Heart right ventricle (tissue), 16 donors: ENCODE results near the gene PANX2. TPM values are rescaled to one million over a fixed set of nuclear protein-coding genes. Genes with fewer than 3 reads are reported as not detected.
A peak's percentile ranks its signal among the peaks of the same experiment; 100 is the strongest.

Source experiments
- ATAC-seq, 8 donors: fragments of 200-7000 bp; cut with Tn5 transposase; one replicate each; pipeline ENCODE4 v1.9.1; 2020; ENCODE audit warnings: mild to moderate bottlenecking in 8 of 8, moderate library complexity in 8 of 8, moderate number of reproducible peaks in 1 of 8
- DNase-seq, 2 donors: peaks; one replicate each; pipeline ENCODE4 v3.0.0-alpha.2; 2020
- H3K27ac ChIP-seq, 10 donors: fragments of 200-600 bp; sonication (generic) in 2 of 10; one replicate each; pipeline versions ENCODE4 v1.5.0 to v1.8.0; 2020 to 2022; ENCODE audit warnings: mild to moderate bottlenecking in 3 of 10
- H3K27me3 ChIP-seq, 7 donors: fragments of 200-600 bp; one replicate each; pipeline ENCODE4 v1.8.0; 2021 to 2022; ENCODE audit warnings: mild to moderate bottlenecking in 2 of 7
- H3K36me3 ChIP-seq, 9 donors: fragments of 200-600 bp; sonication (generic) in 1 of 9; one replicate each; pipeline versions ENCODE4 v1.5.0 to v1.8.0; 2020 to 2022; ENCODE audit warnings: mild to moderate bottlenecking in 2 of 9
- H3K4me1 ChIP-seq, 9 donors: fragments of 200-600 bp; sonication (generic) in 1 of 9; one replicate each; pipeline versions ENCODE4 v1.5.0 to v1.8.0; 2020 to 2022; ENCODE audit warnings: mild to moderate bottlenecking in 4 of 9
- H3K4me3 ChIP-seq, 10 donors: fragments of 200-600 bp; sonication (generic) in 2 of 10; one replicate each; pipeline versions ENCODE4 v1.5.0 to v1.8.0; 2020 to 2022; ENCODE audit warnings: mild to moderate bottlenecking in 7 of 10, moderate library complexity in 2 of 10
- H3K9me3 ChIP-seq, 11 donors: fragments of 200-600 bp in 10 of 11; sonication (generic) in 2 of 11; one replicate each; pipeline versions ENCODE4 v1.5.0 to v1.8.0; 2013 to 2022; ENCODE audit warnings: mild to moderate bottlenecking in 2 of 11, control low read depth in 1 of 11, moderate library complexity in 1 of 11
- WGBS, 2 donors: extraction: QIAGEN DNeasy Blood & Tissue Kit; methylation state at CpG; one replicate each; pipeline ENCODE4 v1.1.7; 2013; ENCODE audit warnings: inconsistent platforms in 1 of 2; 5-methylcytosine and 5-hydroxymethylcytosine counted together
- intact Hi-C, 10 donors: fragments of 100-400 bp; cut with DNase I; formaldehyde crosslinking; loops; one replicate each; pipeline versions ENCODE4 v1.11.1 to v1.14.2; 2022
- polyA plus RNA-seq, 2 donors: library from polyadenylated mRNA; stranded (reverse); fragments of 200-250 nt; gene quantifications; one replicate each; pipeline ENCODE4 v1.2.3, GENCODE V29; 2013
- total RNA-seq, 10 donors: library from RNA; stranded (reverse); fragmentation: NEBNext Ultra II Directional in 3 of 10; extraction: Animal tissue kit (Norgen Biotek cat#: 25700) in 3 of 10; gene quantifications; one replicate each; pipeline versions ENCODE4 v1.2.1 to v1.2.4, GENCODE V29; 2021 to 2023
- TF ChIP-seq, protein P1 (sequence below), 9 donors: fragments of 200-600 bp; sonication (generic) in 2 of 9; IDR thresholded peaks; one replicate each; pipeline versions ENCODE4 v1.5.0 to v1.8.0; 2021 to 2022; ENCODE audit warnings: antibody characterized with exemption in 9 of 9, mild to moderate bottlenecking in 5 of 9, moderate library complexity in 1 of 9
- donor health status: Arrhythmogenic right ventricular cardiomyopathy.
- donor health status: ischemic (EF 13 %, LVEDD 7.1; RV severe dilation, severe dysfunction).
- donor health status: healthy with polysubstance abuse.
- donor health status: DM: no; HTN: yes; CAD: no.
- donor health status: DM: no; HTN: no; CAD: no.
- donor health status: ischemic (EF 25% LVEDD 6.9; RV normal size, moderate dysfunction).
- donor health status: ischemic (EF 25% LVEDD 5.7; RV mildly dilated, moderate dysfunction).
- donor health status: healthy.
- donor health status: DM: yes; HTN: yes; CAD: no.
- donor health status: Ischemic cardiomyopathy.
- donor health status: ischemic (EF 35%, LVEDD 5.7; RV mildly dilated, moderate dysfunction).
- donor health status: nonischemic (EF 11% LVEDD 7.7; RV severe dilation, severe dysfunction).
- donor health status: DM: yes; HTN: yes; CAD: no.
- donor health status: PGD.
- donor health status: ischemic (EF 29% LVEDD 5.4; RV normal size, mild dysfunction).
- donor health status: nonischemic (EF 23%, LVEDD 6.1; RV moderate dilation, normal function).

The PANX2 gene
- total and polyA plus RNA-seq, 12 donors, result 0.07 to 0.61 (median 0.21) TPM; not detected in 3

DNA sequence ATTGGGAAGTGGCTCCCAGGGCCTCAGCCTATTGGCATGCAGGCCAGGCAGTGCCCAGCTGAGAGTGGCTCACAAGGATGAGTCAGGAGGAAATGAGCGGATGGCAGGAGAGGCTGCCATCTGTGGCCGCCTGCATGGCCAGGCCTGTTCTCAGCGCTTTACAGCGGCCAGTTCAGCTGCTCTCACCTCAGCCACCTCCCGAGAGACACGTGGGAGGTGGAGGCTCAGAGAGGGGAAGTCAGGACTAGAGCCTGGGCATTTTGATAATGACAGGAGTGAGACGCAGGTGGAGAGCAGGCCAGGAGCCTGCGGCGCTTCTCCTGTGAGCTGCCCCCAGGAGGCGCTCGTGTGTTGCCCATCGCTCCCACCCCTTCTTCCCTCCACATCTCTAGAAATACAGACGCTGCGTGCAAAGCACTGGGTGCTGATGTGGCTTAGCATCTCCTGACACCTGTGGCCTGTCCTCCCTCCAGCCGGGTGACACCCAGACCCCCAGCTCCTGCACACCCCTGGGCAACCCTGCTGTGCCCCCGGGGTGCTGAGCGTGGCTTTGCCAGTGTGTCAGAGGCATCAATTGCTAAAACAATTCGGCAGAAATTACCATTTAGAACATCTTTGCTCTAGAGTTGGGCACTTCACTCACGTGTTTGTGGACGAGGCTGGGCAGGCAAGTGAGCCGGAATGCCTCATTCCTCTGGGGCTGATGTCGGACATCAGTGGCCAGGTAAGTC, 21.4 kb upstream of the PANX2 start:
- ATAC-seq (peak; percentile 54 to 81 (median 73)), DNase-seq (peak in 1 of 2 donors; percentile 60)
- TF ChIP-seq, protein P1, sequence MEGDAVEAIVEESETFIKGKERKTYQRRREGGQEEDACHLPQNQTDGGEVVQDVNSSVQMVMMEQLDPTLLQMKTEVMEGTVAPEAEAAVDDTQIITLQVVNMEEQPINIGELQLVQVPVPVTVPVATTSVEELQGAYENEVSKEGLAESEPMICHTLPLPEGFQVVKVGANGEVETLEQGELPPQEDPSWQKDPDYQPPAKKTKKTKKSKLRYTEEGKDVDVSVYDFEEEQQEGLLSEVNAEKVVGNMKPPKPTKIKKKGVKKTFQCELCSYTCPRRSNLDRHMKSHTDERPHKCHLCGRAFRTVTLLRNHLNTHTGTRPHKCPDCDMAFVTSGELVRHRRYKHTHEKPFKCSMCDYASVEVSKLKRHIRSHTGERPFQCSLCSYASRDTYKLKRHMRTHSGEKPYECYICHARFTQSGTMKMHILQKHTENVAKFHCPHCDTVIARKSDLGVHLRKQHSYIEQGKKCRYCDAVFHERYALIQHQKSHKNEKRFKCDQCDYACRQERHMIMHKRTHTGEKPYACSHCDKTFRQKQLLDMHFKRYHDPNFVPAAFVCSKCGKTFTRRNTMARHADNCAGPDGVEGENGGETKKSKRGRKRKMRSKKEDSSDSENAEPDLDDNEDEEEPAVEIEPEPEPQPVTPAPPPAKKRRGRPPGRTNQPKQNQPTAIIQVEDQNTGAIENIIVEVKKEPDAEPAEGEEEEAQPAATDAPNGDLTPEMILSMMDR (IDR thresholded peaks at IDR 0.05), result peak; percentile 38 to 90 (median 71)
- no peaks in the 10 kb centered on the region for H3K9me3 ChIP-seq
- H3K4me3 ChIP-seq, result no peak overlapping the region
- intact Hi-C loops, result loop anchor here in 4 of 10 donors (2.0 to 5.0 kb wide), 3 partner anchors 58 to 63 kb away; no protein-coding TSS in a partner anchor
- 36 to 43% methylated on average over 22 of the region's 22 CpGs for WGBS, 2 donors
- H3K36me3 ChIP-seq, result no peaks in the 10 kb centered on the region
- no peak overlapping the region for H3K27ac ChIP-seq
- peaks cover 0 to 20% (median 0%) of the 10 kb centered on the region in 9 donors for H3K4me1 ChIP-seq
- peaks cover 0 to 22% (median 13%) of the 10 kb centered on the region in 7 donors for H3K27me3 ChIP-seq

DNA sequence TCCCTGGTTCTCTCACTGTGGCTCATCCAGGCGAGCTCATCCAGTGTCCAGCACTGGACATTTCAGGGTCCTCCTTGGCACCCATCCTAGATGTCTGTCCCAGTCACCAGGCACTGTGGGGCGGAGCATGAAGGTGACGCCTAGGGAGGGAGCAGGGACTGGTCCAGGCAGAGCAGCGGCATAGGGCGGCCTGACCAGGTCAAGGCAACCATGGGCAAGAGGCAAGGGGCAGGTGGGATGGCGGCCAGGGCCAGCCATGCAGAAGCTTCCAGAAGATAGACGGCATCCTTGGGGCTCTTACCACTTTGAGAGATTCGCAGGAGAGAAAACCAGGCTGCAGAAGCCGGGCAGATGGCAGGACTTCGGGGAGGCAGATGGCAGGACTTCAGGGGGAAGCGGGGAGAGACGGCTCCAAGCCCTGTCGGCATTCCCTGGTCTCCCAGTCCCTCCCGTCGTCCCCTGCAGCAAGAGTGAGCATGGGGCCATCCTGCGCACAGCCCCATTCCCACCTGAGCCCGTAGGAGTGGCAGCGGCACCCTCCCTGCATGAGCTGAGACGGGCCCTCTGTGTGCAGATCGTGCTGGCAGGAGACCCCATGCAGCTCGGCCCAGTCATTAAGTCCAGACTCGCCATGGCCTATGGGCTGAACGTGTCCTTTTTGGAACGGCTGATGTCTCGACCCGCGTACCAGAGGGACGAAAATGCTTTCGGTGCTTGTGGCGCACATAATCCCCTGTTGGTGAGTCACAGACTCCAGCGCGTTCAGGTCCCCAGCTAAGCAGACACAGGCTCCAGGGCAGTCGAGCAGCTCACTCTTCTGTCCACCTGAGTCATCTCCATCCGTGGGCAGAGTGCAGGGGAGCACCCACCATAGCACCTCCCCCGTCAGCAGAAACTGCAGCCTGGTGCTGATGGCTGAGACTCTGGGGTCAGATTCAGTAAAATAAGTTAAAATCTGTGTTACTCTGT, 20.1 kb upstream of the PANX2 start:
- TF ChIP-seq, protein P1 (IDR thresholded peaks at IDR 0.05), result no peak
- intact Hi-C loops, result loop anchor here in 2 of 10 donors (2.0 to 5.0 kb wide), 2 partner anchors 57 to 58 kb away; no protein-coding TSS in a partner anchor
- Histone ChIP-seq H3K4me1 (peaks cover 0 to 20% (median 0%) of the 10 kb centered on the region in 9 donors), H3K27ac (no peak overlapping the region), H3K27me3 (peaks cover 0 to 15% (median 10%) of the 10 kb centered on the region in 7 donors), H3K4me3 (no peak overlapping the region), H3K36me3 (no peaks in the 10 kb centered on the region), H3K9me3 (no peaks in the 10 kb centered on the region)
- no peak for ATAC-seq
- DNase-seq, result no peak
- WGBS, 2 donors, result 89 to 91% methylated on average over 35 of the region's 35 CpGs

DNA sequence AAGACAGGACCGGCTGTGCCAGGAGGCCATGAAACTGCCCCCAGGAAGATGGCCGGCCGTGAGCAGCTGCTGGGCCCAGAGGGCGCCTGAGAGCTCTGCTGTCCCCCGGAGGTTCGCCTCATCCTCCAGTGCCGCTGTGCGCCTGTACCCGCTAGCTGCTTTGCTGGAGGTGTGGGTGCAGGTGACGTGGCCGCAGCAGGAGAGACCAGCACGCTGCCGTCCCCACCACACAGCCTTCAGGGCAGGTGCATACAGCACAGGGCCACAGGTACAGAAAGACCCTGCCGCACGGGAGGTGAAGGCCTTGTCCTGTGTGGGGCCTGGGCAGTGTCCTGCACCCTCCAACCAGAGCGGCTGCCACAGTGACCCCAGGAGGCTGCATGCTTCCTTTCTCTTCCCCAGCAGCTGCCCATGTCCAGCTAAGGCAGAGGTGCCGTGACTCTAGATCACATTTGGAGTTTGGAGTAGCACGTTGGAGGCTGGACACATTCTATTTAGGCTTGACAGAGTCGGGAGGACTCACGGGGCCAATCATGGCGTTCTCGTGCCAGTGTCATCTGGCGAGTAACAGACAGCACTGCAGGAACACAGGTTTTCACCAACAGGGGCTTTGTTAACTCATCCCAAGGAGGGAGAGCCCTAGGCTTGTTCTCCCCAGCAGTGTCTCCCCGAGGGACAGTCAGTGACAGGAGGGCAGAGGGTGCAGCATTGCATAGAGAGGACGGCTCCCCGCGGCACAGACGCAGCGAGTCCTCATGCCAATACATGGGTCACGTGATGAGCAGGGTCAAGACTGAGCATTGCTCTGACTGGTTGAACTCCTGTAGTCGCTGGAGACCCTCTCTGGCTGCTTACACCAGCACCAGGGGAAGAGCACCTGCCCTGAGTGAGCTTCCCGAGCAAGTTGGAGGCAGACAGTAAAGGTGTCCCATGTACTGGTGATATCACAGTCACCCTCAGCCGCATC, 18.7 kb upstream of the PANX2 start:
- intact Hi-C loops, result loop anchor here in 2 of 10 donors (2.0 to 5.0 kb wide), 2 partner anchors 55 to 57 kb away; no protein-coding TSS in a partner anchor
- Histone ChIP-seq H3K27ac (no peak overlapping the region), H3K36me3 (no peaks in the 10 kb centered on the region), H3K4me3 (no peak overlapping the region), H3K4me1 (peaks cover 0 to 13% (median 0%) of the 10 kb centered on the region in 9 donors), H3K27me3 (peaks cover 0 to 4% (median 0%) of the 10 kb centered on the region in 7 donors), H3K9me3 (no peaks in the 10 kb centered on the region)
- 80 to 85% methylated on average over 33 of the region's 33 CpGs for WGBS, 2 donors
- no peak for ATAC-seq
- no peak for DNase-seq
- TF ChIP-seq, protein P1 (IDR thresholded peaks at IDR 0.05), result no peak
